Common myeloid progenitor, CD34-positive (primary cell): Measurements from ENCODE around the gene ANGPT4.
A peak's percentile ranks its signal among the peaks of the same experiment; 100 is the strongest.

Source experiments
- CTCF ChIA-PET: fragments of 350-600 bp; sonication (Branson Sonifier 250); formaldehyde crosslinking; loops from one replicate; lab custom pipeline; 2021; ENCODE audit warnings: antibody characterized with exemption; lab: Charles Lee
- POLR2A ChIA-PET: fragments of 350-600 bp; sonication (Branson Sonifier 250); formaldehyde crosslinking; loops from one replicate; lab custom pipeline; 2021; ENCODE audit warnings: antibody characterized with exemption; lab: Charles Lee
- DNase-seq, 3 donors: peaks; one replicate each; pipeline versions ENCODE4 v3.0.0 to v3.0.0-alpha.2; 2013
- H3K27ac ChIP-seq, 2 experiments: 1 replicate in 1 of 2; 2 replicates in 1 of 2; pipeline ENCODE4 v1.7.0; 2013; ENCODE audit warnings: inconsistent platforms in 2 of 2, low read length in 2 of 2, mild to moderate bottlenecking in 2 of 2, low read depth in 1 of 2, moderate library complexity in 1 of 2; ENCODE audit not compliant: severe bottlenecking in 2 of 2, insufficient read depth in 1 of 2, poor library complexity in 1 of 2
- H3K27me3 ChIP-seq, 5 experiments: replicated peaks in 2 of 5; 1 replicate in 3 of 5; 2 replicates in 2 of 5; pipeline versions ENCODE4 v1.6.1 to v1.7.0; 2013; ENCODE audit warnings: low read length in 4 of 5, mild to moderate bottlenecking in 2 of 5, moderate library complexity in 2 of 5, inconsistent platforms in 1 of 5; ENCODE audit not compliant: insufficient read depth in 5 of 5, control insufficient read depth in 4 of 5
- H3K36me3 ChIP-seq, 4 experiments: 1 replicate in 2 of 4; 2 replicates in 2 of 4; pipeline versions ENCODE4 v1.6.1 to v1.7.0; 2013; ENCODE audit warnings: low read length in 3 of 4, control low read depth in 1 of 4, mild to moderate bottlenecking in 1 of 4; ENCODE audit not compliant: control insufficient read depth in 4 of 4, insufficient read depth in 4 of 4
- H3K4me1 ChIP-seq, 4 experiments: 1 replicate in 3 of 4; 2 replicates in 1 of 4; pipeline versions ENCODE4 v1.6.1 to v1.7.1; 2013; ENCODE audit warnings: low read length in 3 of 4, mild to moderate bottlenecking in 3 of 4, control low read depth in 1 of 4, inconsistent platforms in 1 of 4, moderate library complexity in 1 of 4; ENCODE audit not compliant: control insufficient read depth in 4 of 4, insufficient read depth in 4 of 4; ENCODE audit errors: control extremely low read depth in 1 of 4
- H3K4me3 ChIP-seq, 7 experiments: 1 replicate in 4 of 7; 2 replicates in 3 of 7; pipeline versions ENCODE4 v1.5.1 to v1.7.0; 2013; ENCODE audit warnings: mild to moderate bottlenecking in 7 of 7, low read length in 6 of 7, moderate library complexity in 6 of 7, inconsistent platforms in 2 of 7, low read depth in 2 of 7, control low read depth in 1 of 7; ENCODE audit not compliant: insufficient read depth in 4 of 7, control insufficient read depth in 1 of 7; ENCODE audit errors: extremely low read depth in 1 of 7
- H3K9me3 ChIP-seq, 5 experiments: 1 replicate in 4 of 5; 2 replicates in 1 of 5; pipeline versions ENCODE4 v1.6.1 to v1.7.1; 2013; ENCODE audit warnings: low read length in 4 of 5, mild to moderate bottlenecking in 2 of 5, inconsistent platforms in 1 of 5, low read depth in 1 of 5, moderate library complexity in 1 of 5; ENCODE audit not compliant: control insufficient read depth in 4 of 5, insufficient read depth in 2 of 5; ENCODE audit errors: control extremely low read depth in 1 of 5
- WGBS: methylation state at CpG from one replicate; pipeline ENCODE4 v1.1.5; 2013; ENCODE audit not compliant: insufficient coverage; 5-methylcytosine and 5-hydroxymethylcytosine counted together

ANGPT4 gene

GRCh38 chr20:889106-889505 is 27.0 kb downstream of the ANGPT4 start:
- Histone ChIP-seq H3K27me3 (peaks cover 0 to 4% (median 0%) of the 10 kb centered on the region in 5 experiments), H3K4me3 (no peak overlapping the region), H3K4me1 (peaks cover 0 to 13% (median 4%) of the 10 kb centered on the region in 4 experiments), H3K27ac (no peak overlapping the region), H3K36me3 (no peaks in the 10 kb centered on the region), H3K9me3 (no peaks in the 10 kb centered on the region)
- DNase-seq: no peak
- ChIA-PET CTCF (interaction anchor here (0.7 to 1.1 kb wide), 2 partner anchors 14 to 33 kb away, joined by 3 to 4 read pairs; no protein-coding TSS in a partner anchor), POLR2A (no interaction called here)
- WGBS: 100% methylated on average over 5 of the region's 5 CpGs

- Histone ChIP-seq H3K36me3 (no peaks in the 10 kb centered on the region), H3K27ac (no peak overlapping the region), H3K4me1 (peaks cover 0 to 10% (median 3%) of the 10 kb centered on the region in 4 experiments), H3K9me3 (no peaks in the 10 kb centered on the region), H3K27me3 (peaks cover 0 to 8% (median 0%) of the 10 kb centered on the region in 5 experiments), H3K4me3 (no peak overlapping the region)
- DNase-seq: no peak
- 100% methylated on average over 2 of the region's 2 CpGs for WGBS
- ChIA-PET CTCF (interaction anchor here (1.1 to 2.5 kb wide), 3 partner anchors 24 to 68 kb away, joined by 3 to 16 read pairs (median 3); no protein-coding TSS in a partner anchor), POLR2A (no interaction called here)
These were observed 28.1 kb downstream of the ANGPT4 start for GRCh38 chr20:888057-888456.

GRCh38 chr20:887137-887536 is 29.0 kb downstream of the ANGPT4 start:
- DNase-seq: no peak
- Histone ChIP-seq H3K36me3 (no peaks in the 10 kb centered on the region), H3K4me3 (no peak overlapping the region), H3K27me3 (peaks cover 0 to 8% (median 0%) of the 10 kb centered on the region in 5 experiments), H3K27ac (no peak overlapping the region), H3K9me3 (no peaks in the 10 kb centered on the region), H3K4me1 (peaks cover 0 to 10% (median 3%) of the 10 kb centered on the region in 4 experiments)
- ChIA-PET CTCF (interaction anchor here (0.6 to 2.5 kb wide), 6 partner anchors 10 to 102 kb away, joined by 3 to 16 read pairs (median 4); no protein-coding TSS in a partner anchor), POLR2A (no interaction called here)
- 88% methylated on average over 1 of the region's 2 CpGs for WGBS

GRCh38 chr20:884983-885952 is 30.9 kb downstream of the ANGPT4 start:
- Histone ChIP-seq H3K4me1 (peaks cover 0 to 7% (median under 1%) of the 10 kb centered on the region in 4 experiments), H3K9me3 (no peaks in the 10 kb centered on the region), H3K36me3 (no peaks in the 10 kb centered on the region), H3K27me3 (peaks cover 0 to 8% (median 0%) of the 10 kb centered on the region in 5 experiments), H3K4me3 (peak overlapping the region in 1 of 7 experiments; percentile 33), H3K27ac (no peak overlapping the region)
- POLR2A ChIA-PET: no interaction called here
- CTCF ChIA-PET: interaction anchor here (0.9 to 3.1 kb wide), 7 partner anchors 9 to 132 kb away, joined by 3 to 24 read pairs (median 4); no protein-coding TSS in a partner anchor
- WGBS: 15% methylated on average over 39 of the region's 41 CpGs
- peak; percentile 72 to 87 (median 82) for DNase-seq

GRCh38 chr20:881783-882144 is 34.4 kb downstream of the ANGPT4 start:
- Histone ChIP-seq H3K27me3 (peaks cover 0 to 4% (median 0%) of the 10 kb centered on the region in 5 experiments), H3K4me3 (no peak overlapping the region), H3K27ac (no peak overlapping the region), H3K36me3 (no peaks in the 10 kb centered on the region), H3K9me3 (no peaks in the 10 kb centered on the region), H3K4me1 (peaks cover 0 to 7% (median under 1%) of the 10 kb centered on the region in 4 experiments)
- POLR2A ChIA-PET: no interaction called here
- CTCF ChIA-PET: no interaction called here
- no peak for DNase-seq

- H3K27me3 ChIP-seq: peaks cover 0 to 4% (median 0%) of the 10 kb centered on the region in 5 experiments
- DNase-seq: peak in 2 of 3 donors; percentile 37 to 67
- H3K9me3 ChIP-seq: no peaks in the 10 kb centered on the region
- H3K4me3 ChIP-seq: no peak overlapping the region
- H3K27ac ChIP-seq: no peak overlapping the region
- POLR2A ChIA-PET: no interaction called here
- H3K36me3 ChIP-seq: no peaks in the 10 kb centered on the region
- CTCF ChIA-PET: no interaction called here
- WGBS: 76% methylated on average over 7 of the region's 10 CpGs
- H3K4me1 ChIP-seq: peaks cover 0 to 7% (median under 1%) of the 10 kb centered on the region in 4 experiments
These were observed 34.9 kb downstream of the ANGPT4 start for GRCh38 chr20:881051-881782.
